Activated CD4-positive, alpha-beta T cell treated with anti-CD3 and anti-CD28 coated beads, Interleukin-2, amount 50 U/mL, for 24 hours (primary cell): ENCODE data around the gene SLC25A42.

Experiments used
- DNase-seq, 2 donors: peaks; one replicate each; pipeline ENCODE4 v3.0.0-alpha.2; 2020; ENCODE audit warnings: low read depth in 1 of 2, low spot score in 1 of 2

Gene SLC25A42

GRCh38 chr19:19159534-19159933 is 95.7 kb downstream of the SLC25A42 start:
- DNase-seq = no peak

DNA sequence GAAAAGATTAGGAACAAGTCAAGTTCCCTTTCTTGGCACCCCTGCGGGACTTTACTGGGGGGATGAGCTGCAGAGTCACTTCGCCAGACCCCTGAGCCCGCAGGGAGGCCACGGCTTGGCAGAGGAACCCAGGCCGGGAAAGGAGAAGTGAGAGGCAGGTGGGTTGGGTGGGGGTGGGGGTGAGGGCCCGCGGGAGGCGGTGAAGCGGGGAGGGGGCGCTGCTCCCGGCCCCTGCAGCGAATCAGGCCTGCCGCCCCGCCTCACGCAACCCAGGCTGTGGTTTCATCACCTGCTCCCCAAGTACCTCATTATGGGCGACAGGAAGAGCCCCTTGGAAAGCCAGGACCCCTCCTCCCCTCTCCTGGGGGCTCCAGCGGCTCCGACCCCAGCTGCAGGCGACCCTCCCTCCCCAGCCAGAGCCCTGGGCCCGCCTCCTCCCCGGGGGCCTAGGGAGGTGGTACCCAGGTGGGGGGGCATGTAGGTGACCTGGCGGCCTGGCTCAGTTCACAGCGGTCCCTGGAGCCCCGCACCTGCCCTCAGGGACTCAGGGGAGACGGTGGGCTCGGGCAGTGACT is 96.8 kb downstream of the SLC25A42 start:
- DNase-seq = no peak

DNA sequence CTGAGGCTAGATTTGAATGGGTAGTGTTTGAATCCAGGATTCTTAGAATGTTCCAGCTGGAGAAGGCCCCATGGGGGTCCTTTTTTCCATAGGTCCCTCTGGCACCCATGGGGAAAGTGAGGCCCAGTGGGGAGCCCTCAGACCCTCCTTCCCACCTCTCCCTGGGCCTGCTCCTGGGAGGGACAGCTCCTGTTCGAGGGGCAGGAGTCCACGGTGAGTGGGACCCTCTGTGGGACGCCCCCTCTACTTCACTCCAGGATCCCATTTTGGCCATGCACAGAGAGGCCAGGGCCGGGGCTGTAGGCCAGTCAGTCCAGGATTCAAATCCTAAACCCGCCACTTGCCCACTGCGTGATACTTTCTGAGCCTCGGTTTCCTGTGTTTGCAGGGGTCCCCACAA is 98.7 kb downstream of the SLC25A42 start:
- no peak for DNase-seq
